Smooth muscle cell of the brain vasculature (primary cell): Measurements from ENCODE around the gene LTBP1.

Source experiments
- DNase-seq: peaks from one replicate; pipeline ENCODE4 v3.0.0-alpha.2; 2012; ENCODE audit warnings: low read depth, low spot score

The LTBP1 gene

GRCh38 chr2:33202641-33203522, 256.1 kb downstream of the LTBP1 start:
- no peak for DNase-seq

GRCh38 chr2:33204945-33205344, 258.2 kb downstream of the LTBP1 start:
- DNase-seq: no peak

DNA sequence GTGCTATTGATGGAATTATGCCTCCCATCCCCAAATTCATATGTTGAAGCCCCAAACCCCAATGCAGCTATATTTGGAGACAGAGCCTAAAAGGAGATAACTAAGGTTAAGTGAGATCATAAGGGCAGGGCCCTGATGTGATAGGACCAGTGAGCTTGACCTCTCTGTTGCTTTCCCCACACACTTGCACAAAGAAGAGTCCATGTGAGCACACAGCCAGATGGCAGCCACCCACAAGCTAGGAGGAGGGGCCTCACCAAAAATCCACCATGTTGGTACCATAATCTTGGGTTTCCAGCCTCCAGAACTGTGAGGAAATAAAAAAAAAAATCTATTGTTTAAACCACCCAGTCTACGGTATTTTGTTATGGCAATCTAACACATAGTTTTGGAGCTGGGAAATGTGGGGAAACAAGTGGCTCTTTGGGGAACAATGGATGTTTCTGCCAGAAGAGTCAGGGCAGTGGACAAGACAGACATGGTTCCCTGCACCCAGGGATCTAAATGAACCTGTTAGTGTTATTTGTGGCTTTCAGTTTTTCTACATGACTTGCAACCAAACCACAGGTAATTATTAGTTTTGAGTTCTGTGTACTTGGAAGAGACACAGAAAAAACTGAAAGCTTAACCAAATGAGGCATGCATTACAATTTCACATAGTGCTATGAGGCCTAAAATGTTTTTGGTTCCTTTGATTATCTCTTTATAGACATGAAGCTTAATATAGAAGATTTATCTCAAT, 259.1 kb downstream of the LTBP1 start:
- no peak for DNase-seq

DNA sequence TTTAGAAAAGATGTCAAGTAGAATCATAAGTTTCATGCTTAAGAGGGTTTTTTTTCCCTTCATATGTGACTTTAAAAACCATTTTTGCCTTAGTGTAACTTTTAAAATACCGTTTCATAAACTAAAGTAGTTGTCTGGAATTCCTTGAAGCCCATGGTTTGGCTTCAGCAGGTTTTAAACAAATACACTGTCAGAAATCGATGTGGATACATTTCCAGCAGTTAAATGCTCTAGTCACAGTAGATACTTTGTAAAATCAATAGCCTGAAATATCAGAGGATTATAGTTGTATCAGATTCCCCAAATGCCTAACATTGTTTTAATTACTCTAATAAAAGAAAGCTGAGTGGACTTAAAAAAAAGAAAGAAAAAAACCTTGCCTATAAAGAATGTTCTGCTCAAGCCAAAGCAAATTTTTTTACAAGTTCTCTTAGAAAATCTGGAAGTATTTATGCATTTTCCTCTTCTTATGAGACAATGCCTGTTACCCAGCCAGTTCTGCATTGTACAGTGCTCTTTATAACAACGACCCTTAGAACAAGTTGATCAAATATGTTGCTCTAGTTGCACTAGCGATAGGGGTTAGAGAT, 260.5 kb downstream of the LTBP1 start:
- no peak for DNase-seq

DNA sequence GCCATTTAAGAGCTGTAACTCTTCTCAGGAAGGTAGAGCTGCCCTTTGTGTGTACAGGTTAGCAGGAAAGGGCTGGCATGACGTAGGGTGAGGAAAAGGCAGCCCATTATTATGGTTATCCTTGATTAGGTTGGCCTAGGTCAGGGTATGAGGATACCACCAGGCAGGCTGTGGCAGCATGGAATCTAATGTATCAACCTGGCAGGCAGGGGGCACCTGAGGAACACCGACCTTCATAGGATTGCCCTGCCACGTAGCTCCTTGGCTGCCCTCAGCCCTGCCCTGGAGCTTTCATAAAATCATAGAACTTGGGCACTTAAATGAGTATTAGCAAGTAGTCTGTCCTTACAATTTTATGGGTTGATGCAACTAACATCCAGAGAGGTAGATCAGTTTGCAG, 261.6 kb downstream of the LTBP1 start:
- no peak for DNase-seq

GRCh38 chr2:33209976-33210375, 263.2 kb downstream of the LTBP1 start:
- no peak for DNase-seq

DNA sequence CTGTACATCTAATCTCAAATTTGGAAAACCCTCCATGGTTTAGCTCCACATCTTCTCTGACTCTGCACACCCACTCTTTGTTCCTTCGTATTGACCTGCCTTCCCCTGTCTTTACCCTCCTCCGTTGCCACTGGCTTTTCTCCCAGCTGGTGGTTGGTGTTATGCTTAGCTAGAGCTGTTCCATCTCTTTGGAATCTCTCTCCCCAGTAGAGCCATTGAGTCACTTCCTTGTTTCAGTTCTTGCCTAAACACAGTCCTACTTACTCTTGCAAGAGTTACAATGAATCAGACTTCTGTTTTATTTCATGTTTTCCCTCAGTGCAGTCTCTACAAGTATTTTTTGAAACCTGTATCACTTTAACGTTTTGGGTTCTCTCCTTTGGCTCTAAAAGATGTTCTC, 263.9 kb downstream of the LTBP1 start:
- peak; percentile 85 for DNase-seq

DNA sequence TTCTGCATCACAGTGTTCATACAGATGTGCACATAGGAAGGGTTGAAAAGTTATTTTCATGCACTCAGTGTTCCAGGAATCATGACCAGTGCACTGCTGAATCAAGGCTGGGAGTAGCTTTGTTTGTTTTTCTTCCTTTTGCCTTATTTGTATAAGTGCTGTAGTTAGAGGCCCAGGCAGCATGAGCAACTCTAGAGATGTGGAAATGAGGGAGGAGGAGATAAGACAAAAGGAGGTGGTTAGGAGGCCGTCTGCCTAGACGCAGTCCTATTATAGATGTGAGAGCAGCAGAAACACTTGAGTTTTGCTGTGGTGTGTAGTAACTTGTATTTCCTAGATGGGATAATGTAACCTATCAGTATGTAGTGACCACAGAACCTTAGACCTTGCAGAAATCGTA, 265.4 kb downstream of the LTBP1 start:
- DNase-seq: peak; percentile 79

GRCh38 chr2:33213244-33213643, 266.5 kb downstream of the LTBP1 start:
- no peak for DNase-seq

DNA sequence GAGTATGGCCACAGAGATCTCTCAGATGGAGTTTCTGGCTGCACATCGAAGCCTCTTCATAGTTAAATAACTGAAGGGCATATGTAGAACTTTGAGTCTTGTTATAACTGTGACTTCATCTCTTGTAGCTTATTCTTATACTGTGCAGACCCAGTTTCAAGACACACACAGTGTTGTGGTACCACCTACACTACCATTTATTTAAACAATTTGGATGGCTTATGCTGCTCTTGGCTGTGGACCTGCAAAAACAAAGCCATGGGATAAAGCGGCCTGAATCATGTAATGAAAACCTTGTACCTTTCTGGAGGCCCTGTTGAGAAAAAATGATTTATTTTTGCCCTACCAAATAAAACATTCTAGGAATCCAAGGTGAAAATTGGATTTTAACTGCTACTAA, 266.9 kb downstream of the LTBP1 start:
- DNase-seq: no peak

DNA sequence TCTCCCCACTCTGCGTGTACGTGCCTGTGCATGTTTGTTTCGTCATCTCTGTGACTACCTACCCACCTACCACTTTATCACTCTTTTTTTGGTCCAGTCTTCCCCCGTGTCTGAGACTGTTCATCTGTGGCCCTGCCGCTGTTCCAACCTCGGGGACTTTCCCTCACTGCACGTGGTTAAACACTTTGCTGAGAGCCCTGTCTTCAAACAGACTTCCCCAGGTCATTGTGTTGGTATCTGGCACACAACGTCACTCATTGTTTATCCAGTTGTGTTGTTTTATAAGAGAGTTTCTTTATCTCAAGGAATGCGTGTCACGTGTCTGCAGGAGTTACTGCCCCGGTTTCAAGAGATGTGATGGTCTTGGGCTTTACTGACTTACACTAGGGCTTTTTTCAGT, 267.7 kb downstream of the LTBP1 start:
- DNase-seq: no peak

- no peak for DNase-seq
Observed at GRCh38 chr2:33214857-33215256, 268.1 kb downstream of the LTBP1 start.

DNA sequence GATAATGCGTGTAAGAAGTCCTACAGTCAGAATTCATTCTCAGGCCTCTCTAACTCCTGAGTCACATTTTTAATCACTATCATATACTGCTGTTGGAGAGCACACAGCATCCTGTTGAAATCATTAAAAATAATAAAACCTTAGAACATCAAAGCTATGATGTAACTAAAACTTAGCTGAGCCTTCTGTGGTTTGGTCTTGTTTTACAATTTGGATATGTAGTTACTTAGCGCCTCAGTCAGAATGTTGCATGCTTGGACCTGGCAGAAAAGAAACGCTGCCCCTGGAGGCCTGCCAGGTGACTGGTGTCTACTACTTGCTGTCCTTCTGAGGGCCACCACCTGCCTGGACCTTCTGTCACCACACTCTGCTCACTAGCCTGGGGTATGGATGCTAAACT, 268.5 kb downstream of the LTBP1 start:
- DNase-seq: no peak

- DNase-seq: no peak
Observed at GRCh38 chr2:33215983-33216382, 269.2 kb downstream of the LTBP1 start.

DNA sequence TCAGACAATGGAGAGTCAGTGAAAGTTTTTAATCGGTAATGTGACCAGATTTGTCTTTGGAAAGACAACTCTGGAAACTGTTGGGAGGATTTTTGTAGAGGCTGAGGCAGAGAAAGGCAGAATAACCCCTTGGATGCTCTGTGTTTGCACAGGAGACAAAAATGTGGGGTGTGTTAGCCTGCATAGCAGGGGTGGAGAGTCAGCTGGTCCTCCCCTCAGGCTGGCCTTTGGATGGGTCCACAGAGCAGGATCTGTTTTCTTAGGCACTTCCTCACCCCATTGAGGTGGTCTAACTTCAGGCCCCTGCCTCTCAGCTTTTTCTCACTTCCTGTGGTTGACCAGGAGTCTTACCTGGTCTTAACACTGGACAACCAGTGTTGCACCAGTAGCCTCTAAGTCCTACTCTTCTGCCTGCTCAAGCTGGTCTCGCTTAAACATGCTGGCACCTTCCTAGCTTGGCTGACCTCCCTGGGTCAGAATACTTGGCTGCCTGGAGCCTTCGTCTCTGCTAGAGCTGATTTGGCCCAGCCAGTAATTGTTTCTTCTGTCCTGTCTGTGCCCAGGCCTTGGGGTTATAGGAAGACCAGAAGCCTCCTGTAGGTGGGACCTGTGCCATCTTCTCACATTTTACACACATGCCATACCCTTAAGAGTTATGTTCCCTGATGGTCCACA, 269.9 kb downstream of the LTBP1 start:
- no peak for DNase-seq

DNA sequence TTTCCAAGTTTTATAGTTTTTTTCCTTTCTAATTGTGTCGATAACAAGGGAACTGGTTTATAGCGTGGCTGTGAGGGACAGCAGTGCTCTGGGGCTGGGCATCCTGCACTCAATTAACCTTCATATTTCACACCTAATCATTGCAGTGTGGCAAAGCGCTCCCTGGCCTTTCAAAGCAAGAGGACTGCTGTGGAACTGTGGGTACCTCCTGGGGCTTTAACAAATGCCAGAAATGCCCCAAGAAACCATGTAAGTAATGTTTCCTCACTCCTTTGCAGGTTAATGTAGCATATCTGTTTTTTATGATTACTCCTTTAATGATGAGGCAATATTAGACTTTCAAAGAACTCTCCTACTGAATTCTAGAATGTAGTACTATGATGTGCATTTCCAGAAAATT, 270.7 kb downstream of the LTBP1 start:
- DNase-seq: no peak

- DNase-seq: no peak
Observed at GRCh38 chr2:33219114-33219513, 272.4 kb downstream of the LTBP1 start.

GRCh38 chr2:33219850-33220275, 273.1 kb downstream of the LTBP1 start:
- DNase-seq: no peak

DNA sequence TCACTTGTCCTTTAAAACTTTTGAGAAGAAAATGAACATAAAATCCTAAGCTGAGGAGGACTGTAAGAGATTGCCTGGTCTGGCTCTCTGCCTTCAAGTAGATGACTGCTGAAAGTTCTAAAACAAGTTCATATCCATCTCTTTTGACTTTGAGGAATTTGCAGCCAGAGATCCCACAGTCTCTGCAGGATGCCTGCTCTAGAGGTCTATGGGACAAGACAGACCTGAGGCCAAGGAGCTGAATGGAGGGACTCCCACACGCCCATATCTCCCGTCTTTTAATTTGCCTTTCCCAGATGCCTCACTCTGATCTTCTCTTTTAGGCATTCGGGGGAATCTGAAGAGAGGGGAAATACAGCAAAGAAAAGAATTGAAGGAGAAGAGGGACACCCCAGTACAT, 273.8 kb downstream of the LTBP1 start:
- DNase-seq: no peak

GRCh38 chr2:33221046-33221784, 274.5 kb downstream of the LTBP1 start:
- DNase-seq: no peak

DNA sequence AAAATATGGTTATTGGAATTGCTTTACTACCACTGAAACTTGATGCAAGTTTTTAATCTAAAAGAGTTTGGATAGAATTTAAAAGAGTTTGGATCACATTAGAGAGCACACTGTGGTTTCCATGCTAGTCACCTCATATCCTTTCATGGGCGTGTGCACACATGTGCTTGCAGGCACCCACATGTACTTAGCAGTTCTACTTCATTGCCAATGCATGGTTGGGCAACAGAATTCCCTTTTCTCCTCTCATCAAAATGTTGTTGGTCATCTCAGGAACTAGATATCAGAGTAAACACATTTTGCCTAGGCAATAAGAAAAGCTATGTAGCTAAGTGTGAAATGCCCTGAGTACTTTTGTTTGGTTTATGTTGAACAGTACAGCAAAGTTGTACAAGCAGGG, 275.6 kb downstream of the LTBP1 start:
- no peak for DNase-seq
